ENCODE data around the gene CPNE2.
"Not testable (repeated sequence)": the region's sequence is repeated elsewhere in the genome, so short reads cannot be mapped to it uniquely, and the experiment has no call there.

The CPNE2 gene

DNA sequence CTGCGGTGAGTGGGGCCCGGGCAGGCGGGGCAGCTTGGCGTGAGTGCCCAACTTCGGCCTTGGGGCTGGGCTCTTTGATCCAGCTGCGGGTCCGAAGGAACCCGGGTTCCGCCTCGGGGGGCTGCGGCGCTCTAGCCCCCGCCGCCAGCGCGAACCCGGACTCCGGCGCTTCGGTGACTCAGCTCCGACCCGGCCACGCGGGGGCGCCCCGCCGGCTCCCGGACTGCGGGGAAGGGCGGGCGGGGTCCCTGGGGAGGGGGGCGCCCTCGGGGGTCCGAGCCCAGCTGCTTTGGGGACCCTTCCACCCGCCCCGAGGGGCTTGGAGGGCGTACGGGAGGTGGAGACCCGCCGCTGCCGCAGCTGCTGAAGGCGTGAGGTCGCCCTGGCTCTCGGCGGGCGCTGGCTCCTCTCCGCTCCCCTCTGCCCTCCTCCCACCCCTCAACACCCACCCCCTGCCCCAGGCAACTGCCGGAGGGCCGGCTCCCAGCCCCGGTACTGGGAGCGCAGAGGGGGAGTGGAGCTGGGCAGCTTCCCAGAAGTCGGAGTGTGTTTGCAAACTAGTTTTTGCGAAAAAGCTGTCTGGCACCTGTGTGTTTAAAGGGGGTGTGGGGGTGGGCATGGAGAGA, 516 bp downstream of the CPNE2 start:
- H3K27ac ChIP-seq, result peak overlapping the region; percentile 62
- TF ChIP-seq, protein P1, sequence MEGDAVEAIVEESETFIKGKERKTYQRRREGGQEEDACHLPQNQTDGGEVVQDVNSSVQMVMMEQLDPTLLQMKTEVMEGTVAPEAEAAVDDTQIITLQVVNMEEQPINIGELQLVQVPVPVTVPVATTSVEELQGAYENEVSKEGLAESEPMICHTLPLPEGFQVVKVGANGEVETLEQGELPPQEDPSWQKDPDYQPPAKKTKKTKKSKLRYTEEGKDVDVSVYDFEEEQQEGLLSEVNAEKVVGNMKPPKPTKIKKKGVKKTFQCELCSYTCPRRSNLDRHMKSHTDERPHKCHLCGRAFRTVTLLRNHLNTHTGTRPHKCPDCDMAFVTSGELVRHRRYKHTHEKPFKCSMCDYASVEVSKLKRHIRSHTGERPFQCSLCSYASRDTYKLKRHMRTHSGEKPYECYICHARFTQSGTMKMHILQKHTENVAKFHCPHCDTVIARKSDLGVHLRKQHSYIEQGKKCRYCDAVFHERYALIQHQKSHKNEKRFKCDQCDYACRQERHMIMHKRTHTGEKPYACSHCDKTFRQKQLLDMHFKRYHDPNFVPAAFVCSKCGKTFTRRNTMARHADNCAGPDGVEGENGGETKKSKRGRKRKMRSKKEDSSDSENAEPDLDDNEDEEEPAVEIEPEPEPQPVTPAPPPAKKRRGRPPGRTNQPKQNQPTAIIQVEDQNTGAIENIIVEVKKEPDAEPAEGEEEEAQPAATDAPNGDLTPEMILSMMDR (conservative IDR thresholded peaks at IDR 0.05), result peak; percentile 89
- TF ChIP-seq ZFX (IDR thresholded peaks at IDR 0.05), result peak; percentile 3; the same call in 1 of the 2 replicates

DNA sequence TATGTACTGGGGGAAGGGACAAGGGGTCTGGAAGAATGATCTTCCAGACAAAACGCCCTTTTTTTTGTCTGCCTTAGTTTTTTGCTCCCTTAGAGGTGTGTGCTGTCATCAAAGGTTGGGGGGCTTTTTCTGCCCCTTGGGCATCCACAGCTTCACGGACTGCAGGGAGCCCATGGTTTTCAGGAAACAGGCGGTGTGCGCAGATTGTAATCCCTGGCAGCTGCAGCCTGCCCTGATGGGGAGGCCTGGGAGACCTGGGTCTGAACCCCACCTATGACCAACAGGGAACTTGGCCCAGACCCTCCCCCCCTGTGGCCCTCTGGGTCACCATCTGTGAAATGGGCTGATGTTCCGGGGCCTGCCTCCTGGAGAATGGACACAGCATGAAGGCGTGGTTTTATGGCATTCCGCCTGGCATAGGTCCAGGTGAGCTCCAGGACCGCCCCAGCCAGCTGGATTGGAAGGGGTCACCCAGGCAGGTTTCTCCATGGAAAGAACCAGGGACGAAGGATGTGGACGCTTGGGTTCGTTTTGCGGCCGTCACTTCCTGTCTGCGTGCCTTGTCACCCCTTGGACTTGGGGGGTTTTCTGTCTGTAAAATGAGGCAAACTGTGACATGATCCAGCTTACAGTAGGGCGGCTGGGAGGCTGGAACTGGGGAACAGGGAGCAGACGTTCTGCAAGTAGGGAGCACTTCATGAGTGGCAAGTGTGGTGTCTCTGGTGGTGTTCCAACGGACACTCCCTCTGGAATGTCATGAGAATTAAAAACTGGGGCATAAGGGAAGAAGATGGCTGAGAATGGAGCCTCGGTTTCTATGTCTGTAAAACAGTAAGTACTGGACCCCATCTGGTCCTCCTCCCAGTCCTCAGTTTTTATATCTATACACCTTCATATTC, 1.5 kb downstream of the CPNE2 start:
- no peak overlapping the region for H3K27ac ChIP-seq

DNA sequence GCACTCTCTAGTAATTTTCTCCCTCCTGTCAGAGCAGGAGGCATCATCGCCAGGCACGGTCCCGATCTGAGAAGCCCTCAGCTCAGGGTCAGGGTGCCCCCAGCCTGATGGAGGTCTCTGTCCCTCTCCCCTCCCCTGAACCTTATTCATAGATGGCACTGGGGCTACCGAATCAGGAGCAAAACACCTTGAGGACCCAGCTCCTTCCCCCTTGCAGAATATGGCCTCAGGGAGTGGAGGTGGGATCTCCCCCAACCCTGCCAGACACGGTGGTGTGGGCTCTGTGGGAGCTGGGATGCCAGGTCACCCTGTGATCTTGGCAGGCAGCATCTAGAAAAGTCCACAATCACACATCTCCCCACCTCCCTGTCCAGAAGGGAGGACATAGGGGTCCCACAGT, 2.5 kb downstream of the CPNE2 start:
- TF ChIP-seq ZFX (IDR thresholded peaks at IDR 0.05), result no peak
- TF ChIP-seq, protein P1 (conservative IDR thresholded peaks at IDR 0.05), result no peak
- H3K27ac ChIP-seq, result no peak overlapping the region

More for the DNA sequence above, 1.5 kb downstream of the CPNE2 start:
- TF ChIP-seq, protein P1 (conservative IDR thresholded peaks at IDR 0.05), result no peak
- TF ChIP-seq ZFX (IDR thresholded peaks at IDR 0.05), result no peak

DNA sequence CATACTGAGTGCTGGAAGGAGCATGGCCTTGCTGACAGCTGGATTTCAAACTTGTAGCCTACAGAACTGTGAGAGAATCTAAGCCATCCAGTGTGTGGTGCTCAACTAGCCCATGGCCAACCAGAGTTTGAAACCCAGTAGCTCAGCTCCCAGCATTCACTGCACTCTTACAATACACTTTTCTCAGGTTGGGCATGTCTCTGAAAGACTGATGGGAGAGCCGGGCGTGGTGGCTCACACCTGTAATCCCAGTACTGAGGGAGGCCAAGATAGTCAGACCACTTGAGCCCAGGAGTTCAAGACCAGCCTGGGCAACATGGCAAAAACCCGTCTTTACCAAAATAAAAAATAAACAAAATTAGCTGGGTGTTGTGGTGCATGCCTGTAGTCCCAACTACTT, 3.8 kb downstream of the CPNE2 start:
- no peak overlapping the region for H3K27ac ChIP-seq
- TF ChIP-seq ZFX (IDR thresholded peaks at IDR 0.05), result no peak
- TF ChIP-seq, protein P1 (conservative IDR thresholded peaks at IDR 0.05), result no peak

DNA sequence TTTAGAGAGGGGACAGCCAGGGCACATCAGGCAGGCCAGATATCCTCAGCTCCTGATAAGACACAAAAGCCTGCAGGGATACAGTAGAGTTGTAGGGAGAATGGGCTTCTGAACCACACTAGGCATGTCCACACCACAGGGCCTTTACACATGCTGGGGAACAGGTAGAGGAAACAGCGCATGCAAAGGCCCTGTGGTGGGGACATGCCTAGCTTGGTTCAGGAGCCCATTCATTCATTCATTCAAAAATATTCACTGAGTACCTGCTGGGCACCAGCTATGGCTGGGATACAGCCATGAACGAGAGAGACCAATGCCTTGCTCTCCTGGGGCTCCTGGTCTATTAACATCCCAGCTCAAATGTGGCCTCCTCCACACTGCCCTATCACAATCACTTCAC, 4.4 kb downstream of the CPNE2 start:
- no peak for TF ChIP-seq ZFX (IDR thresholded peaks at IDR 0.05)
- TF ChIP-seq, protein P1 (conservative IDR thresholded peaks at IDR 0.05), result no peak
- no peak overlapping the region for H3K27ac ChIP-seq

DNA sequence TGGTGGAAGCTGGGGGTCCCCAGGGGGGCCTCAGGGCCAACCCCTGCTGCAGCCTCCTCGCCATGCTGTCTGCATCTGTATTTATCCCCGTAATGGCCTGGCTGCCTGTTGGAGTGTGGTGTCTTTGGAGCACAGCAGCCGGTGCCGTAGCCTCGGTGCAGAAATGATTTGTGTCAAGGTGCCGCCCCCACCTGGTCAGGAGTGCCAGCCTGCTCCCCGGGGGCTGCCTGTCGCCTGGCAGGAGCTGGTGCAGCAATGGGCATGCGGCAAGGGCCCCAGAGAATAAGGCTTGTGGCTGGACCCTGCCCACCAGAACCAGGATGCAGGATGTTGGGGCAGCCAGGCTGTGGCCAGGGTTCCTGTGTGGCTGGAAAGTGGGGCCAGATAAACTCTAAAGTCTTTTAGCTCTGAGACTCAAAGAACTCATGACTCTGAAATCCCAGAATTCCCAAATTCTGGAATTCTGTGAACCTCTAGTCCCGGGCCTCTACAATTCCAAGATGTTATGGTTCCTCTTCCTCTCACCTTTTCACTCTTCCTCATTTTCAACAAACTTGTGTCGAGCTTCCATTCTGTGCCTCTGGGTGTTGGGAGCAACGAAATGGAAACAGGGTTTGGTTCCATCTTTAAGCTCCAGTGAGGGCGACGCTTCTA, 5.9 kb downstream of the CPNE2 start:
- no peak for TF ChIP-seq ZFX (IDR thresholded peaks at IDR 0.05)
- TF ChIP-seq, protein P1 (conservative IDR thresholded peaks at IDR 0.05), result no peak
- no peak overlapping the region for H3K27ac ChIP-seq

DNA sequence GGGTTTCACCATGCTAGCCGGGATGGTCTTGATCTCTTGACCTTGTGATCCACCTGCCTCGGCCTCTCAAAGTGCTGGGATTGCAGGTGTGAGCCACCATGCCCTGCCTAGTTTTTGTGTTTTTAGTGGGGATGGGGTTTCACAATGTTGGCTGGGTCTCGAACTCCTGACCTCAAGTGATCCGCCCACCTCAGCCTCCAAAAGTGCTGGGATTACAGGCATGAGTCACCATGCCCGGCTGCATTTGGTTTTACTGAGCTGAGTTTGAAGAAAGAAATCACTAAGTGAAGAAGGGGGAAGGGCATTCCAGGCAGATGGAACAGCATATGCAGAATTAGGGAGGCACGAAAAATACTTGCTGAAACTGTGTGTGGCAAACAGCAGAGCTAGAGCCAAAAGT, 7.6 kb downstream of the CPNE2 start:
- H3K27ac ChIP-seq, result not testable (repeated sequence)
